Mesodermal cell (in vitro differentiated cells): ENCODE measurements around the gene ADRA1B.
"Not testable (repeated sequence)": the region's sequence is repeated elsewhere in the genome, so short reads cannot be mapped to it uniquely, and the experiment has no call there.

ENCODE experiments used
- H3K27ac ChIP-seq: 2 replicates; pipeline ENCODE4 v1.7.0; 2013; ENCODE audit warnings: mild to moderate bottlenecking, low read depth, low read length, moderate library complexity; ENCODE audit not compliant: severe bottlenecking
- H3K36me3 ChIP-seq: 2 replicates; pipeline ENCODE4 v1.7.1; 2013; ENCODE audit warnings: mild to moderate bottlenecking, low read length, moderate library complexity; ENCODE audit not compliant: control insufficient read depth, insufficient read depth
- H3K4me1 ChIP-seq: one replicate; pipeline ENCODE4 v1.7.1; 2013; ENCODE audit warnings: mild to moderate bottlenecking, low read length; ENCODE audit not compliant: insufficient read depth, control insufficient read depth, poor library complexity, severe bottlenecking
- H3K4me3 ChIP-seq: 2 replicates; pipeline ENCODE4 v1.7.0; 2013; ENCODE audit warnings: low read length, control low read depth, mild to moderate bottlenecking; ENCODE audit not compliant: insufficient read depth, poor library complexity, severe bottlenecking; ENCODE audit errors: extremely low read depth
- H3K9me3 ChIP-seq: 2 replicates; pipeline ENCODE4 v1.7.1; 2013; ENCODE audit warnings: mild to moderate bottlenecking, low read length, moderate library complexity; ENCODE audit not compliant: control insufficient read depth
- WGBS, 2 experiments: methylation state at CpG; one replicate each; pipeline ENCODE4 v1.1.5; 2013; ENCODE audit warnings: missing lambda C conversion rate in 2 of 2; ENCODE audit not compliant: insufficient coverage in 2 of 2; 5-methylcytosine and 5-hydroxymethylcytosine counted together

Gene ADRA1B

DNA sequence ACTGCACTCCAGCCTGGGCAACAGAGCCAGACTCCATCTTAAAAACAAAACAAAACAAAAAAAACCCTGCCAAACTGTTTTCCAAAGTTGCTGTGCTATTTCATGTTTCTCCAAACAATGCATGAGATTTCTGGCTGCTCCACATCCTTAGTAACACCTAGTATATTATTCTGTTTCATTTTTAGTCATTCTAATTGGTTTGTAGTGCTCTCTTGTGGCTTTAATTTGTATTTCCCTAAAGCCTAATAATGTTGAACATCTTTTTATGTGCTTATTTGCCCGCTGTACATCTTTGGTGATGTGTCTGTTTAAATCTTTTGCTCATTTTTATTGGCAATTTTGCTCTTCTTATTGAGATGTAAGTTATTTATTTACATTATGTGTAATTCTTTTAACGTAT, 74.2 kb downstream of the ADRA1B start:
- Histone ChIP-seq H3K9me3 (peaks cover 5% of the 10 kb centered on the region), H3K4me3 (no peak overlapping the region), H3K27ac (no peak overlapping the region), H3K36me3 (no peaks in the 10 kb centered on the region), H3K4me1 (no peaks in the 10 kb centered on the region)
- no CpG with 5 or more reads among the region's 2 CpGs for WGBS, 2 experiments

GRCh38 chr5:159992566-159992965, 76.3 kb downstream of the ADRA1B start:
- no peak overlapping the region for H3K27ac ChIP-seq
- no peaks in the 10 kb centered on the region for H3K36me3 ChIP-seq
- no peak overlapping the region for H3K4me3 ChIP-seq
- H3K9me3 ChIP-seq = peaks cover 5% of the 10 kb centered on the region
- 89% methylated on average over 1 of the region's 1 CpG; no CpG with 5 or more reads in 1 of the 2 experiments for WGBS, 2 experiments
- H3K4me1 ChIP-seq = no peaks in the 10 kb centered on the region

- H3K36me3 ChIP-seq = no peaks in the 10 kb centered on the region
- no peak overlapping the region for H3K4me3 ChIP-seq
- no peak overlapping the region for H3K27ac ChIP-seq
- H3K9me3 ChIP-seq = peaks cover 5% of the 10 kb centered on the region
- WGBS, 2 experiments = 100% methylated on average over 1 of the region's 2 CpGs; no CpG with 5 or more reads in 1 of the 2 experiments
- H3K4me1 ChIP-seq = no peaks in the 10 kb centered on the region
Observed at GRCh38 chr5:159993194-159993593, 76.9 kb downstream of the ADRA1B start.

DNA sequence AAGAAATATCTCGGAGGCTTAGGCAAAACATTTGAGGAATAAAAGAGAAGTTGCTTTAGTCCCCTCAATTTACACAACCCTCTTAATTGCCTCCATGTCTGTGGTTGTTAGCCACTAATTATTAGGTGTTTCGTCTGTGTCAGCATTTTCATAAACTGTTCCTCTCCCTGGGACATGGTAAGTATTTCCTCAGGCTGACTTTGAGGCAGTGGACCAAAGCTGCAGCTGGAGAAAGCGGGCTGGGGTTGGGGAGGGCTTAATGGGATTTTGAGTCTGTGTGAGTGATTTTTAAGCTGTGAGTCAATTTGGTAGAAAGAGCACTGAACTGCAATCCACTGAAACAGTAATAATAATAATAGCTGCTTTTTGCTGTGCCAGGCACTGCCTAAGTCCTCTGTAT, 79.6 kb downstream of the ADRA1B start:
- H3K36me3 ChIP-seq = no peaks in the 10 kb centered on the region
- H3K4me1 ChIP-seq = no peaks in the 10 kb centered on the region
- H3K27ac ChIP-seq = no peak overlapping the region
- H3K4me3 ChIP-seq = no peak overlapping the region
- WGBS, 2 experiments = 67 to 90% methylated on average over 1 to 2 of the region's 3 CpGs
- peaks cover 5% of the 10 kb centered on the region for H3K9me3 ChIP-seq

GRCh38 chr5:160001457-160001856, 85.2 kb downstream of the ADRA1B start:
- no peaks in the 10 kb centered on the region for H3K9me3 ChIP-seq
- 90 to 92% methylated on average over 2 to 3 of the region's 3 CpGs for WGBS, 2 experiments
- H3K27ac ChIP-seq = no peak overlapping the region
- H3K4me3 ChIP-seq = no peak overlapping the region
- H3K36me3 ChIP-seq = no peaks in the 10 kb centered on the region
- H3K4me1 ChIP-seq = no peaks in the 10 kb centered on the region

GRCh38 chr5:160007514-160007913, 91.2 kb downstream of the ADRA1B start:
- H3K4me1 ChIP-seq = peaks cover 8% of the 10 kb centered on the region
- peaks cover 22% of the 10 kb centered on the region for H3K36me3 ChIP-seq
- H3K27ac ChIP-seq = no peak overlapping the region
- 67% methylated on average over 1 of the region's 3 CpGs; no CpG with 5 or more reads in 1 of the 2 experiments for WGBS, 2 experiments
- H3K9me3 ChIP-seq = no peaks in the 10 kb centered on the region
- no peak overlapping the region for H3K4me3 ChIP-seq

DNA sequence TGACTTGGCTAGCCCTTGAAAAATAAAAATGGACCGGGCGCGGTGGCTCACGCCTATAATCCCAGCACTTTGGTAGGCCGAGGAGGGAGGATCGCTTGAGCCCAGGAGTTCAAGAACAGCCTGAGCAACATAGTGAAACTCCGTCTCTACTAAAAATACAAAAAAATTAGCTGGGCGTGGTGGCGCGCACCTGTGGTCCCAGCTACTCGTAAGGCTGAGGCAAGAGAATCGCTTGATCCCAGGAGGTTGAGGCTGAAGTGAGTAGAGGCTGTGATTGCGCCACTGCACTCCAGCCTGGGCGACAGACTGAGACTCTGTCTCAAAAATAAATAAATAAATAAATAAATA, 92.2 kb downstream of the ADRA1B start:
- not testable (repeated sequence) for H3K4me1 ChIP-seq, H3K4me3 ChIP-seq, H3K9me3 ChIP-seq, H3K27ac ChIP-seq
- 95 to 100% methylated on average over 11 to 12 of the region's 14 CpGs for WGBS, 2 experiments
- H3K36me3 ChIP-seq = peaks cover 31% of the 10 kb centered on the region

- peak within 1 kb of the TSS; percentile 88 for H3K27ac ChIP-seq
- H3K36me3 ChIP-seq = peaks cover 35% of the 10 kb centered on the region
- no peaks in the 10 kb centered on the region for H3K9me3 ChIP-seq
- peak within 1 kb of the TSS; percentile 97 for H3K4me3 ChIP-seq
- H3K4me1 ChIP-seq = peaks cover 8% of the 10 kb centered on the region
- 1 to 2% methylated on average over 21 to 28 of the region's 31 CpGs for WGBS, 2 experiments
Observed at GRCh38 chr5:160008877-160009590, 92.8 kb downstream of the ADRA1B start, which contains the start of gene TTC1. Gene TTC1, plus strand, starts transcription at chr5:160009139. Its CDS starts 1,390 bp downstream, at chr5:160010529.

DNA sequence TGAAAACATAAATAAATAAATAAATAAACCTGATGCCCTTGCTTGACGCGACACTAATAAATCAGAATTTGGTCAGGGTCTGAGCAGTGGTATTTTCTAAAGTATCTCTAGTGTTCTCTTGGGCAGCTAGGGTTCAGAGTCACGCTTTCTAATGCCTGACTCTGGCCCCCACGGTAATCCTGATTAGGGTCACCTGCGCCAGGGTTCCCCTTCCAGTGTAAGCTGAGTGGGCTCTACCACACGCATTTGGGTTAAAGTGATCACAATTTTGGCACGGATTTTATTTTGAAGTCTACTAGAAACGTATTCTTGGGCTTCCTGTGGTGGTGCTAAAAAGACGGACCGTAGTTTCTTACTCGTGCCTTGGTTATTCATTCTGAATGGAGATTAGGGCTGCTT, 93.3 kb downstream of the ADRA1B start:
- peak overlapping the region; percentile 88 for H3K27ac ChIP-seq
- H3K36me3 ChIP-seq = peaks cover 38% of the 10 kb centered on the region
- WGBS, 2 experiments = 9 to 10% methylated on average over 9 of the region's 11 CpGs
- no peaks in the 10 kb centered on the region for H3K9me3 ChIP-seq
- peaks cover 8% of the 10 kb centered on the region for H3K4me1 ChIP-seq
- H3K4me3 ChIP-seq = peak overlapping the region; percentile 97

- Histone ChIP-seq H3K4me1 (peaks cover 8% of the 10 kb centered on the region), H3K36me3 (peaks cover 50% of the 10 kb centered on the region), H3K4me3 (no peak overlapping the region), H3K9me3 (no peaks in the 10 kb centered on the region), H3K27ac (no peak overlapping the region)
Observed at GRCh38 chr5:160011471-160011870, 95.2 kb downstream of the ADRA1B start.

- H3K4me1 ChIP-seq = not testable (repeated sequence)
- peaks cover 65% of the 10 kb centered on the region for H3K36me3 ChIP-seq
- WGBS, 2 experiments = 91 to 94% methylated on average over 5 of the region's 6 CpGs
Observed at GRCh38 chr5:160014197-160014596, 97.9 kb downstream of the ADRA1B start.

More at GRCh38 chr5:160014197-160014596, 97.9 kb downstream of the ADRA1B start:
- H3K9me3 ChIP-seq, H3K27ac ChIP-seq, H3K4me3 ChIP-seq: not testable (repeated sequence)
